Measurements from ENCODE around the gene DEPP1.

Gene DEPP1

GRCh38 chr10:44978570-44979280, at the start of gene DEPP1:
Gene DEPP1, minus strand, starts transcription at chr10:44978809. Its CDS starts 779 bp downstream, at chr10:44978030.
- no peaks in the 10 kb centered on the region for H3K9me3 ChIP-seq (ENCODE audit: control insufficient read depth, insufficient read depth, low read depth, low read length)
- peaks cover 26% of the 10 kb centered on the region for H3K4me1 ChIP-seq (ENCODE audit: control insufficient read depth, insufficient read depth, low read length)
- H3K36me3 ChIP-seq (ENCODE audit: control insufficient read depth in 2 of 2, insufficient read depth in 1 of 2, low read length in 2 of 2) = peaks cover 0 to 5% of the 10 kb centered on the region in 2 experiments; a peak in 1 of 3 replicates
- peak within 1 kb of the TSS; percentile 68 for H3K27ac ChIP-seq (ENCODE audit: extremely low read depth, low read depth, low read length)
- H3K4me3 ChIP-seq (ENCODE audit: low read depth, low read length) = peak within 1 kb of the TSS; percentile 20
- POLR2A ChIA-PET = interaction anchor here (0.6 to 1.3 kb wide), 17 partner anchors 8 to 1076 kb away, joined by 3 to 10 read pairs (median 4); partner anchors contain the start of gene RASSF4
- CTCF ChIA-PET = interaction anchor here (1.5 to 2.4 kb wide), 2 partner anchors 12 to 46 kb away, joined by 5 to 10 read pairs; no protein-coding TSS in a partner anchor
- TF ChIP-seq ZNF776 (tag by site-specific recombination; IDR thresholded peaks at IDR 0.05; ENCODE audit: borderline replicate concordance) = no peak
- no peak for TF ChIP-seq ZNF658 (tag by site-specific recombination; IDR thresholded peaks at IDR 0.05)
- no peak for TF ChIP-seq ZNF544 (tag by site-specific recombination; IDR thresholded peaks at IDR 0.05)
- TF ChIP-seq ZNF214 (tag by site-specific recombination; IDR thresholded peaks at IDR 0.05; ENCODE audit: borderline replicate concordance) = no peak
- peak; percentile 67; the same call in 1 of the 2 replicates for TF ChIP-seq MEIS1 (CRISPR knock-in tag; IDR thresholded peaks at IDR 0.05; ENCODE audit: borderline replicate concordance)
- no peak for TF ChIP-seq ZNF292 (tag by site-specific recombination; IDR thresholded peaks at IDR 0.05; ENCODE audit: borderline replicate concordance, low read depth)
- no peak for TF ChIP-seq ZNF175 (tag by site-specific recombination; IDR thresholded peaks at IDR 0.05)
- TF ChIP-seq ZBTB21 (tag by site-specific recombination; IDR thresholded peaks at IDR 0.05) = no peak
- no peak for TF ChIP-seq ZNF548 (tag by site-specific recombination; IDR thresholded peaks at IDR 0.05)
- no peak for TF ChIP-seq ZNF148 (tag by site-specific recombination; IDR thresholded peaks at IDR 0.05; ENCODE audit: borderline replicate concordance)
- peak; percentile 71; the same call in 1 of the 2 replicates for TF ChIP-seq ZNF398 (tag by site-specific recombination; IDR thresholded peaks at IDR 0.05)
- TF ChIP-seq ZBTB8A (tag by site-specific recombination; IDR thresholded peaks at IDR 0.05) = no peak
- no peak for TF ChIP-seq ZNF280C (tag by site-specific recombination; IDR thresholded peaks at IDR 0.05)
- 0 out of 2 replicates have a peak, but pooled peaks have one; percentile 21 for TF ChIP-seq INSM2 (tag by site-specific recombination; IDR thresholded peaks at IDR 0.05)
- TF ChIP-seq SP2 (tag by site-specific recombination; IDR thresholded peaks at IDR 0.05) = peak; percentile 90
- TF ChIP-seq ZFP3 (tag by site-specific recombination; IDR thresholded peaks at IDR 0.05; ENCODE audit: low read depth) = no peak
- no peak for TF ChIP-seq ZNF514 (tag by site-specific recombination; IDR thresholded peaks at IDR 0.05)
- TF ChIP-seq ZNF704 (tag by site-specific recombination; IDR thresholded peaks at IDR 0.05) = no peak
- TF ChIP-seq FEZF1 (tag by site-specific recombination; IDR thresholded peaks at IDR 0.05) = 0 out of 2 replicates have a peak, but pooled peaks have one; percentile 26
- TF ChIP-seq ZNF530 (tag by site-specific recombination; IDR thresholded peaks at IDR 0.05; ENCODE audit: low read depth) = no peak
- TF ChIP-seq ZNF549 (tag by site-specific recombination; IDR thresholded peaks at IDR 0.05) = no peak
- no peak for TF ChIP-seq ZNF624 (tag by site-specific recombination; IDR thresholded peaks at IDR 0.05)
- no peak for TF ChIP-seq ZNF248 (tag by site-specific recombination; IDR thresholded peaks at IDR 0.05)
- TF ChIP-seq ZNF274 (IDR thresholded peaks at IDR 0.05; ENCODE audit: low read length) = no peak
- no peak for TF ChIP-seq ZNF274 (tag by site-specific recombination; IDR thresholded peaks at IDR 0.05; ENCODE audit: borderline replicate concordance)
- TF ChIP-seq ZNF19 (tag by site-specific recombination; IDR thresholded peaks at IDR 0.05; ENCODE audit: low read depth) = no peak
- peak; percentile 72 for TF ChIP-seq ZXDB (tag by site-specific recombination; IDR thresholded peaks at IDR 0.05)
- TF ChIP-seq ZFP37 (tag by site-specific recombination; IDR thresholded peaks at IDR 0.05) = no peak
